HG03457 (cell line): ENCODE data around the gene SNAP47.

Experiments
- ATAC-seq: cut with Tn5 transposase; IDR thresholded peaks from one replicate; pipeline ENCODE4 v1.9.1; 2021; ENCODE audit warnings: moderate number of reproducible peaks; ENCODE audit not compliant: unreplicated experiment

SNAP47 gene

GRCh38 chr1:227731696-227732585, 3.3 kb upstream of the SNAP47 start:
- ATAC-seq, result no peak

DNA sequence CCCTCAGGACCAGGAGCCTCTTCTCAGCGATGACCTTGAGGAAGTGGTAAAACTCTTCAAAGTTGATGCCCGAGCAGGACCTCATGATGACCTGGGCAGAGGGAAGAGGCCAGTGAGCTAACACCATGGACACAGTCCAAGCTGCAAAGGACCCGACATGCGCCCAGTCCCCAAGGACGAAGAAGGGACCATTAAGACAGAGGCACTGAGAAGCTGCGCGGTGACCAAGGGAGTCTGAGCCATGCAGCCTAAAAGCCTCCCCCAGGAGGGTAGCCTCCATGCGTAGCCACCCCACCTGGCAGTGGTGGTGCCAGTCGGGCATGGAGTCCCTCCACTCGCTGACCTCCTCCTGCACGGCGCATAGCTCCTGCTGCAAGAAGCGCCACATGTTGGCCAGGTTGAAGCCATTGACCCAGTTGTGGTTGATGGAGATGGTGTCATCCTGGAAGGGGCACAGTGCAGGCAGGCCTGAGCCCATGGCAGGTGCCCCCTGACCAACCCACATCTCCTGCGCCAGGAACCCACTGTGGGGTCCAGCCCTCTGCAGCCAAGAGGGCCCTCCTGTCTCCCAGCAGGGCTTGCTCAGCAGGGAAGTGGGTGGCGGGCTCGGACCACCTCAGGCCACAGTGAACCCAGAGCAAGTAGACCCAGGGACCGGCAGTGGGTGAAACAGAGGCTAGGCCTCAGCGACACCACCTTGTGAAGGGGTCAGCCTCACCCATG, 2.5 kb upstream of the SNAP47 start:
- no peak for ATAC-seq

- ATAC-seq, result no peak
These were observed 1.9 kb upstream of the SNAP47 start for GRCh38 chr1:227733309-227733705.

GRCh38 chr1:227733751-227734545, 1.3 kb upstream of the SNAP47 start:
- ATAC-seq, result no peak

DNA sequence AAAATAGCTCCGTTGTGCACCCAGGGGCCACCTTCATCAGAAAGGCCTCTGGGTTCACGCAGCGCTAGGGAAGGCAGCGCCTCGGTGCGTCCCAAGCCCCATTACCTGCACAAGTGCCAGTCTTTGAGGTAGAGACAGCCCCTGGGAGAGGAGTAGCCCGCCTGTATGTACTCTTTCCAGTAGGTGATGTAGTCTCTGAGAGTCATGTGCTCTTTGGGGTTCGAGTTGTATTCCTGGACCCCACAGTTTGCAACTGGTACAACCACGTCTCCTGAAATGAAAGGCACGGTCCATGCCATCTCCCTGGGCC, 734 bp upstream of the SNAP47 start:
- peak; percentile 1 for ATAC-seq

DNA sequence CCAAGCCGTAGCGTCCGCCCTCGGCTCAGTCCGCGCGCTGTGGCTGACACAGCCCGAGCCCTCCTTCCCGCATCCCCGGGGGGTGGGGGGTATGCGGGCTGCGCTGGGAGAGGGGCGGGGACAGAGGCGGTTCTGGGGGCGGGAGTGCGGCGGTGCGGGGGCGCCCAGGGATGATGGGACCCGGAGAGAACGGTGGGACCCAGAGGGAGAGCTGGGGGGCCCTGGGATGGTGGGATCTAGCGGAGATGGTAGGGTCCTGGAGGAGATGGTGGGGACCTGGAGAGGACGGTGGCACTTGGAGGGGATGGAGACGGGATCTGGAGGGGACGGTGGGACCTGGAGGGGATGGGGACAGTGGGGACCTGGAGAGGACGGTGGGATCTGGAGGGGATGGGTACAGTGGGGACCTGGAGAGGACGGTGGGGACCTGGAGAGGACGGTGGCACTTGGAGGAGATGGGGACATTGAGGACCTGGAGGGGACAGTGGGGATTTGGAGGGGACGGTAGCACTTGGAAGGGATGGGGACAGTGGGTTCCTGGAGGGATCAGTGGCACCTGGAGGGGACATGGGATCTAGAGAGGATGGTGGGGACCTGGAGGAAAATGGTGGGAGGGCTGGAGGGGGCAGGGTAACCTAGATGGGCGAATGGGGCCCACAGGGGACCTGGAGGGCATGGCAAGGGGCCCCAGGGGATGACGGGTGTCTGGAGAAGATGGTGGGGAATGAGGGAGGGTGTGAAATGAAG, 477 bp downstream of the SNAP47 start:
- peak; percentile 23 for ATAC-seq

GRCh38 chr1:227736814-227737432, 1.7 kb downstream of the SNAP47 start:
- no peak for ATAC-seq

GRCh38 chr1:227738820-227739219, 3.6 kb downstream of the SNAP47 start:
- ATAC-seq, result no peak

GRCh38 chr1:227739636-227740035, 4.4 kb downstream of the SNAP47 start:
- no peak for ATAC-seq

DNA sequence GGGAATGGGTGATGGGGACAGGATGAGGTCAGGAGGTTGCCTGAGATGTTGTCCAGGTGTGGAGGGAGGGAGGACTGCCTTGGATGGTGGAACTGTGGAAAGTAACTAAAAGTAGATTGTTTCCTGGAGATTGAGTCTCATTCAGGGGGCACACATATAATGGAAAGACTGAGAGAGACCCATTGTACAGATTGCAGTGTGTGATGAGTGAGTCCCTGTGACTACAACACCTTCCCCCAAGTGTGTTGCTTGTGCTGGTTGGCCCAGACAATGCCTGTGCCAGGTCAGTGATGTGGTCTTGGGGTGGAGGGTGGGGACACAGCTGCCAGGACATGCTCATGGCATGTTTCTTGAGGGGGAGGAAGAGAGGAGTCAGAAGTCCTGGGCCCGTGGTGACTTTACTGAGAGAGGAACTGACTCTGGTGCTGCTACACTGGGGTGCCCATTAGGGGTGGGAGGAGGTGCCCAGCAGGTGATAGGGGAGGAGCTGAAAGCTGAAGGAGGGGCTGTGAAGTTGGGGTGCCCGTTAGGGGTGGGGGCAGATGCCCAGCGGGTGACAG, 5.2 kb downstream of the SNAP47 start:
- no peak for ATAC-seq

DNA sequence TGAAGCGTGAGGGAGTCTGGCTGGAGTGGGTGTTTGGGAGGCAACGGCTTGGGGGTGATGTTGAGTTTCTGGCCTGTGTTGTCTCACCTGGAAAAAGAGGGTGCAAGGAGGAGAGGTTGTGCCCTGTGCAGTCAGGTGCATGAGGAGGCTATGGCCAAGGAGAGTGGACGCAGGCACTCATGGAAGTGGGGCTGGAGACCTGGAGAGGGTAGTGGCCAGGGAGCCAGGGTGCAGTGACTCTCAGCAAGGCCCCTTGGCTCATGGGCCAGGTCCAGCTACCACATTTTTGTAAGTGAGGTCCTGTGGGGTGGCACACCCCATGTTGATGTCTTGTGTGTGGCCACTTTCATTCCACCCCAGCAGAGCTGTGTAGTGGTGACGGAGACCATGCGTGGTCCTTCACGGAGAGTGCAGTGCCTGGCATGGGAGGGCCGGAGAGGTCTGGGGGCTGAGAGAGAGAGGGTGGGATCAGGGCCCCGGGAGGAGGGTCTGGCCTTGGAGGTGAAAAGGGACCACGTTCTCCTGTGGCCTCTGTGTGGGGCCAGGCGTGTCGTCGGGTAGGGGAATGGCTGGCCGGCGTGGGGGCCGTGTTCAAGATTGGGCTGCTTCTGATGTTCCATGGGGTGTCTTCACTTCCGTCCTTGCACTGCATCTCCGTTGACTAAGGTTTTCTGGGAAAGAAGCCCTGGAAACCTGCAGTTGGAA, 6.1 kb downstream of the SNAP47 start:
- no peak for ATAC-seq

DNA sequence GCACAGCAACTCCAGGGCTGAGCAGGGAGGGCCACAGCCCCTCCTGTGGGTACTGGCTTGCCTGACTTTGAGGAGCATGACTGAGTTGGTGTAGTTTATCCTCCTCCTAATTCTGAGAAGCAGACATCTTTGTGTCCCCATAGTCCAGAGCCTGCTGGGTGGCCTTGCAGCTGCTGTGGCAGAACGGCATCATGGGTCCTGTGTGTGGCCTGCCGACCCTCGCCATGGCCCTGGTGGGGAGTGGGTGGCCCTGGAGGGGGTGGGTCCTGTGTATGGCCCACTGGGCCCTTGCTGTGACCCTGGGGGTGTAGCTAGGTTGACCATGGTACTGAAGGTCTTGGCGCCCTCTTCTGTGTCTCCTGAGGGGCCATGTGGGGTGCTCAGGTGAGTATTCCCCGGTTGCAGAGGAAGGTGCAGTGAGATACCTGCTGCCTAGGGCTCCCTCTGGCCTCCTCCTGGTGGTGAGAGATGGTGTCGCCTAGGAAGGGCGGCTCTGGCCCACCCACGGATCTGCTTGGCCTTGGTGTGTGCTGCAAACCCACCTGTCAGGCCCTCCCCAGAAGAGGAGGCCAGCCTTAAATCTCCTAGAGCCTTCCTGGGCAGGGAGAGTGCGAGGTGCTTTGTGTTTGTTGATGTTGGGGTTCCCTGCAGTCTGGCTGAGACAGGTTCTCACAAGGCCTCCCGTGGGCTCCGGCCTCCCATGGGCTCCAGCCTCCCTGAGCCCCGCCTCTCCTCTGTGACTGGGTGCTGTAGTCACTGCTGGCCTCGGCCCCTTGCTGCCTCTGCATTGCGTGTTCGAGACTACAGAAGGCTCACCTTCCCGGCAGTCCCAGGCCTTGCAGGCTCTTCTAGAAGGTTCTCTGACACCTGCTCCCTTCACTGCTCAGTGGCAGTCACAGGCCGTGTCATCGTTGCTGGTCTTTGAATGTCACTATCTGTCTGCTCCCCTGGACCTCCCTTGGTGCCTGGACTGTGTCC, 7.8 kb downstream of the SNAP47 start:
- ATAC-seq, result no peak

DNA sequence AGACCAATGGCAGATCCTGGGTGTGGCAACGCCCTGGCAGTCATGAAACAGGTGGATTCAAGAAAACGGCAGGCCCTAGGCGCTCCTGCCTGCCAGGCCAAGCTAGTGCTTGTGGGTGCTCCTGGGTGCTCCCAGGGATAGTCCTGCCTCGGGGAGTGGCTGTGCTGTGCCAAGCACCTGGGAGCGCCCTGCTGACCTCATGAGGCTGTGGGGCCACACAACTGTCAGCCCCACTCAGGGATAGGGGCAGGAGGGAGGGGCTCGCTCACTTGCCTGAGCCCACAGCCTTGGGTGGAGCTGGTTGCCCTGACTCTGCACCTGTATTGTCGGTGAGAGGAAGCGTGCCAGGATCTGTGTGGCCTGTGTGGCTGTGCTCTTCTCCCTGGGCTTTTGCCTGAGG, 9.4 kb downstream of the SNAP47 start:
- ATAC-seq, result no peak

DNA sequence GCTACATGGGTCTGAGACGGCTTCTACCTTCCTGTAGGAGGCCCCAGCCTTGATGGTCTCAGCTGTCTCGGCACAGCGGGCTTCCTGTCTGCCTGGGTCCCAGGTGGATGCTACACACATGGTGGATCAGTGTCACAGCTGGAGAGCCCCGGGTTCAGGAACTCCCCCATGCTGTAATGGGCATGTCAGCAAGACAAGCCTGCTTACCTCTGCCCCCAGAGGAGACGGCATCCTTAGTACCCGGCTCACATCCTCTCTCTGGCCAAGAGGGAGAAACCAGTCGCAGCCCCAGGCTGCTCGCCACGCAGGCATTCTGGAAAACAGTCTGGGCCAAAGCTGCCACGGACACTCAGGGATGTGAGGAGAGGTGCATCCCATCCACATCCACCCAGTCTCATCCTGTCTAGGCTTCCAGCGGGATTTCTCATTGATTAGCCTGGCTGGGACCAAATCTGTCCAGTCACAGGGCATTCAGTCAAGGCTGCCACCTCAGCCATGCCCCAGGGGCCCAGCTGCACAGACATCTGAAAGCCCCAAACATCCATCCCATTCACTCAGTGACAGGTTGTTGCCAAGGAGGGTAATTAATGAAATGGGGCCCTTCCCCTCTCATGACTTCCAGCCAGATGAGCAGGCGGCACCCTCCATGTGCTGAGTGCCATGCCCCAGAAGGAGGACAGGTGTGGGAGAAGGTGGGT, 10.5 kb downstream of the SNAP47 start:
- ATAC-seq, result no peak

DNA sequence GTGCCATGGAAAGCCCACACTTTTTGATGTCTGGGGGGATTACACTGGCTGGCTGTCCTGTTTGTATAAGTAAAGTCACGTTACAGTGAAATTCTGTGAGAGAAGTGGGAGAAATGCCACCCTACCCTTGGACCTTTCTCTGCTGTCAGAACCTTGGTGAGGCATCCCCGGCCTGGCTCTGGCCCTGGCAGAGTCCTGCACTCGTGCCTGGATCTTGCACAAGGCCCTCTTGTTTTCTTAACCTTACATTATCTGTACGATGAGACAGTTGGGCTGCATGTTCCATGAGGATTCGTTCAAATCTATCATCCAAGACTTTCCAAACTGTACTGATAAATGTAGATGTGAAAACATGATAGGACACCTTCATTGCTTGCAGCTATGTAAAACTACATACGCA, 11.4 kb downstream of the SNAP47 start:
- no peak for ATAC-seq

GRCh38 chr1:227747382-227747781, 12.1 kb downstream of the SNAP47 start:
- ATAC-seq, result no peak

- no peak for ATAC-seq
These were observed 12.8 kb downstream of the SNAP47 start for GRCh38 chr1:227747948-227748495.
